ENCODE data around the gene SBK2. TPM values are rescaled to one million over a fixed set of nuclear protein-coding genes. Genes with fewer than 3 reads are reported as not detected.
A peak's percentile ranks its signal among the peaks of the same experiment; 100 is the strongest.

The SBK2 gene
- total and polyA plus RNA-seq, 2 experiments from 2014 or later, result 1.1 to 2.0 TPM

- Mint-ChIP-seq H3K27ac (no peak overlapping the region), H3K4me3 (peak overlapping the region; percentile 43; the same call in 2 of the 3 replicates), H3K27me3 (ENCODE audit: insufficient read depth, low read depth, poor library complexity) (peaks cover 14% of the 10 kb centered on the region), H3K36me3 (ENCODE audit: low read depth) (peaks cover 9% of the 10 kb centered on the region; the same call in 2 of the 3 replicates), H3K9me3 (peaks cover 3% of the 10 kb centered on the region; the same call in 2 of the 3 replicates), H3K4me1 (peaks cover 32% of the 10 kb centered on the region)
- H3K9me2 ChIP-seq (ENCODE audit: insufficient read depth), result no peaks in the 10 kb centered on the region
- H4K20me1 ChIP-seq (replicated peaks; ENCODE audit: insufficient read depth), result no peaks in the 10 kb centered on the region
- H3K27me3 ChIP-seq (ENCODE audit: insufficient read depth), result no peaks in the 10 kb centered on the region
- TF ChIP-seq CTCF (conservative IDR thresholded peaks at IDR 0.05; ENCODE audit: low read depth in 2 of 2), result no peak
- no peak for TF ChIP-seq NANOG (IDR thresholded peaks at IDR 0.05; ENCODE audit: borderline replicate concordance)
- no peak for TF ChIP-seq ZNF331 (CRISPR knock-in tag; IDR thresholded peaks at IDR 0.05; ENCODE audit: low read depth)
- TF ChIP-seq EZH2 (IDR thresholded peaks at IDR 0.05; ENCODE audit: low read depth, unreplicated experiment), result no peak
- no peak for TF ChIP-seq POLR2AphosphoS5 (IDR thresholded peaks at IDR 0.05; ENCODE audit: low read depth)
- TF ChIP-seq ZNF114 (CRISPR knock-in tag; IDR thresholded peaks at IDR 0.05), result no peak
- TF ChIP-seq JUNB (IDR thresholded peaks at IDR 0.05; ENCODE audit: unreplicated experiment), result no peak
- no peak for TF ChIP-seq REST (IDR thresholded peaks at IDR 0.05; ENCODE audit: unreplicated experiment)
- TF ChIP-seq CREB1 (CRISPR knock-in tag; IDR thresholded peaks at IDR 0.05; ENCODE audit: low read depth), result no peak
- TF ChIP-seq ETS1 (IDR thresholded peaks at IDR 0.05), result no peak
- no peak for TF ChIP-seq EZH2phosphoT487 (IDR thresholded peaks at IDR 0.05; ENCODE audit: unreplicated experiment)
- no peak for TF ChIP-seq ZNF462 (CRISPR knock-in tag; IDR thresholded peaks at IDR 0.05)
- no peak for TF ChIP-seq STAT1 (IDR thresholded peaks at IDR 0.05; ENCODE audit: unreplicated experiment)
- no peak overlapping the region for H3K27ac ChIP-seq (ENCODE audit: low read depth)
- peaks cover 11% of the 10 kb centered on the region; the same call in 1 of the 2 replicates for H3K4me1 ChIP-seq (ENCODE audit: insufficient read depth)
- H3K36me3 ChIP-seq (ENCODE audit: insufficient read depth), result no peaks in the 10 kb centered on the region
- peak overlapping the region; percentile 41; the same call in 1 of the 2 replicates for H3K4me3 ChIP-seq
- no peak for DNase-seq (ENCODE audit: low spot score)
- ATAC-seq, result no peak
- peaks cover 12% of the 10 kb centered on the region; the same call in 1 of the 2 replicates for H3F3A ChIP-seq (replicated peaks; ENCODE audit: low read depth)
- peaks cover 9% of the 10 kb centered on the region for H3K79me2 ChIP-seq (replicated peaks; ENCODE audit: insufficient read depth)
- H2AFZ ChIP-seq, result no peak overlapping the region
- H3K4me2 ChIP-seq, result peak overlapping the region; percentile 64; the same call in 1 of the 2 replicates
Measured at GRCh38 chr19:55481148-55481793, 55.7 kb downstream of the SBK2 start.
